Measurements from ENCODE around the gene ANTXR1. TPM values are rescaled to one million over a fixed set of nuclear protein-coding genes. Genes with fewer than 3 reads are reported as not detected.
A peak's percentile ranks its signal among the peaks of the same experiment; 100 is the strongest.

ANTXR1 gene
- total RNA-seq, 1 donor from 2014 or later, result 69.5 TPM

GRCh38 chr2:69013840-69014821 lies 1.2 kb downstream of the ANTXR1 start:
- peaks cover 42% of the 10 kb centered on the region for H3K27me3 Mint-ChIP-seq
- H3K27ac Mint-ChIP-seq, result peak overlapping the region; percentile 77
- peak; percentile 11 for TF ChIP-seq CTCF (conservative IDR thresholded peaks at IDR 0.05)
- H3K36me3 Mint-ChIP-seq, result peaks cover 10% of the 10 kb centered on the region
- H3K4me3 Mint-ChIP-seq, result peak overlapping the region; percentile 88
- H3K9me3 Mint-ChIP-seq, result no peaks in the 10 kb centered on the region
- no peak for DNase-seq (ENCODE audit: extremely low spot score, unreplicated experiment)
- peaks cover 23% of the 10 kb centered on the region for H3K4me1 Mint-ChIP-seq (ENCODE audit: unreplicated experiment)

GRCh38 chr2:69017080-69017479 lies 4.1 kb downstream of the ANTXR1 start:
- H3K4me3 Mint-ChIP-seq, result peak overlapping the region; percentile 3

GRCh38 chr2:69017835-69018234 lies 4.9 kb downstream of the ANTXR1 start:
- Mint-ChIP-seq H3K27me3 (peaks cover 10% of the 10 kb centered on the region), H3K27ac (no peak overlapping the region), H3K9me3 (peaks cover 5% of the 10 kb centered on the region), H3K4me1 (ENCODE audit: unreplicated experiment) (peaks cover 23% of the 10 kb centered on the region), H3K4me3 (peak overlapping the region; percentile 3), H3K36me3 (peaks cover 13% of the 10 kb centered on the region)
- no peak for DNase-seq (ENCODE audit: extremely low spot score, unreplicated experiment)
- TF ChIP-seq CTCF (conservative IDR thresholded peaks at IDR 0.05), result no peak

More at GRCh38 chr2:69017080-69017479, 4.1 kb downstream of the ANTXR1 start:
- TF ChIP-seq CTCF (conservative IDR thresholded peaks at IDR 0.05), result no peak
- DNase-seq (ENCODE audit: extremely low spot score, unreplicated experiment), result no peak
- Mint-ChIP-seq H3K27me3 (peaks cover 16% of the 10 kb centered on the region), H3K4me1 (ENCODE audit: unreplicated experiment) (peaks cover 23% of the 10 kb centered on the region), H3K36me3 (peaks cover 13% of the 10 kb centered on the region), H3K27ac (no peak overlapping the region), H3K9me3 (peaks cover 5% of the 10 kb centered on the region)

- no peak overlapping the region for H3K4me3 Mint-ChIP-seq
- H3K27me3 Mint-ChIP-seq, result peaks cover 10% of the 10 kb centered on the region
- DNase-seq (ENCODE audit: extremely low spot score, unreplicated experiment), result no peak
- peaks cover 13% of the 10 kb centered on the region for H3K36me3 Mint-ChIP-seq
- no peak for TF ChIP-seq CTCF (conservative IDR thresholded peaks at IDR 0.05)
- peaks cover 5% of the 10 kb centered on the region for H3K9me3 Mint-ChIP-seq
- no peak overlapping the region for H3K27ac Mint-ChIP-seq
- H3K4me1 Mint-ChIP-seq (ENCODE audit: unreplicated experiment), result peaks cover 23% of the 10 kb centered on the region
These were observed 5.7 kb downstream of the ANTXR1 start for GRCh38 chr2:69018678-69019095.

- no peak overlapping the region for H3K4me3 Mint-ChIP-seq
- H3K4me1 Mint-ChIP-seq (ENCODE audit: unreplicated experiment), result peaks cover 15% of the 10 kb centered on the region
- peaks cover 13% of the 10 kb centered on the region for H3K36me3 Mint-ChIP-seq
- H3K27ac Mint-ChIP-seq, result no peak overlapping the region
- no peak for DNase-seq (ENCODE audit: extremely low spot score, unreplicated experiment)
- no peaks in the 10 kb centered on the region for H3K27me3 Mint-ChIP-seq
- TF ChIP-seq CTCF (conservative IDR thresholded peaks at IDR 0.05), result no peak
- H3K9me3 Mint-ChIP-seq, result peaks cover 5% of the 10 kb centered on the region
These were observed 7.8 kb downstream of the ANTXR1 start for GRCh38 chr2:69020496-69021426.

All from type B pancreatic cell (in vitro differentiated cells).